A549 (cell line): ENCODE data around the gene TSPAN3. TPM values are rescaled to one million over a fixed set of nuclear protein-coding genes. Genes with fewer than 3 reads are reported as not detected.

Experiments
- ATAC-seq, 2 experiments: fragments of 200-7000 bp in 1 of 2; fragments of >200 bp in 1 of 2; cut with Nextera tagmentation in 1 of 2; cut with Tn5 transposase in 1 of 2; 3 replicates each; pipeline versions ENCODE4 v1.8.0 to v1.9.1; 2018 to 2020; ENCODE audit warnings: mild to moderate bottlenecking in 1 of 2, moderate library complexity in 1 of 2
- CTCF ChIA-PET: fragments of 300-600 bp; sonication (Branson Sonifier 250); formaldehyde crosslinking; extraction: SDS; loops from one replicate; lab custom pipeline; 2021; ENCODE audit warnings: antibody characterized with exemption, inconsistent platforms; lab: Yijun Ruan, JAX
- POLR2A ChIA-PET: fragments of 350-600 bp; formaldehyde crosslinking; extraction: SDS; loops from one replicate; lab custom pipeline; 2021; ENCODE audit warnings: antibody characterized with exemption, inconsistent platforms; lab: Yijun Ruan, JAX
- DNase-seq, 2 experiments: peaks; one replicate each; pipeline versions ENCODE4 v3.0.0 to v3.0.0-alpha.2; 2011 to 2016; ENCODE audit warnings: low read depth in 1 of 2, low spot score in 1 of 2
- FAIRE-seq: peaks from 2 replicates; lab custom pipeline; 2011; peaks lifted over from hg19 to GRCh38; lab: Jason Lieb, UNC
- H3K27ac ChIP-seq, 2 experiments: fragments of >200 bp; sonication (Bioruptor Twin); formaldehyde crosslinking; 3 replicates each; pipeline ENCODE4 v1.5.1; 2016 to 2017
- H3K4me1 ChIP-seq: fragments of >200 bp; sonication (Bioruptor Twin); formaldehyde crosslinking; 3 replicates; pipeline ENCODE4 v1.6.1; 2016
- H3K4me2 ChIP-seq: fragments of >200 bp; sonication (Bioruptor Twin); formaldehyde crosslinking; 3 replicates; pipeline ENCODE4 v1.6.1; 2016
- H3K4me3 ChIP-seq: fragments of >200 bp; sonication (Bioruptor Twin); formaldehyde crosslinking; 3 replicates; pipeline ENCODE4 v1.5.1; 2016
- H3K9me3 ChIP-seq: fragments of >200 bp; sonication (Bioruptor Twin); formaldehyde crosslinking; 3 replicates; pipeline ENCODE4 v1.6.1; 2016
- ATOH8 ChIP-seq: fragments of 250-450 bp; sonication (Bioruptor Pico); IDR thresholded peaks from 2 replicates; pipeline ENCODE4 v1.5.0; 2020; ENCODE audit warnings: low read depth, mild to moderate bottlenecking, moderate library complexity
- CBX2 ChIP-seq: fragments of 200-600 bp; sonication (generic); IDR thresholded peaks from 2 replicates; pipeline ENCODE4 v1.6.1; 2016; ENCODE audit warnings: low read depth, mild to moderate bottlenecking, borderline replicate concordance
- CEBPB ChIP-seq, 2 experiments: fragments of >200 bp in 1 of 2; sonication (Bioruptor Twin) in 1 of 2; formaldehyde crosslinking in 1 of 2; IDR thresholded peaks; 2 replicates each; pipeline ENCODE4 v1.6.1; 2012 to 2016
- EHMT2 ChIP-seq: fragments of 200-600 bp; sonication (generic); IDR thresholded peaks from 2 replicates; pipeline ENCODE4 v1.6.1; 2016; ENCODE audit warnings: antibody characterized with exemption, low read depth, mild to moderate bottlenecking, moderate library complexity
- ELK1 ChIP-seq: fragments of 150-350 bp; IDR thresholded peaks from 2 replicates; pipeline ENCODE4 v1.6.1; 2014; ENCODE audit warnings: low read depth, mild to moderate bottlenecking, low read length
- FOSB ChIP-seq: fragments of 250-450 bp; sonication (Bioruptor Pico); IDR thresholded peaks from 2 replicates; pipeline ENCODE4 v1.5.0; 2020; ENCODE audit warnings: mild to moderate bottlenecking, moderate library complexity
- FOSL2 ChIP-seq, 2 experiments: fragments of 450-650 bp in 1 of 2; fragments of >200 bp in 1 of 2; sonication (Bioruptor Twin) in 1 of 2; formaldehyde crosslinking; IDR thresholded peaks; 2 replicates each; pipeline versions ENCODE4 v1.5.0 to v1.6.1; 2016 to 2020; ENCODE audit warnings: mild to moderate bottlenecking in 1 of 2, moderate library complexity in 1 of 2
- FOXS1 ChIP-seq: fragments of 250-450 bp; sonication (Bioruptor Pico); IDR thresholded peaks from 2 replicates; pipeline ENCODE4 v1.5.0; 2020; ENCODE audit warnings: mild to moderate bottlenecking, moderate library complexity
- GATA3 ChIP-seq: IDR thresholded peaks from 2 replicates; pipeline ENCODE4 v1.6.1; 2012; ENCODE audit warnings: borderline replicate concordance
- HDAC2 ChIP-seq: fragments of 200-600 bp; sonication (generic); IDR thresholded peaks from 2 replicates; pipeline ENCODE4 v1.6.1; 2016
- HES2 ChIP-seq: fragments of >200 bp; sonication (Bioruptor Twin); formaldehyde crosslinking; IDR thresholded peaks from 2 replicates; pipeline ENCODE4 v1.6.1; 2016
- HEYL ChIP-seq: fragments of 250-450 bp; sonication (Bioruptor Pico); IDR thresholded peaks from 2 replicates; pipeline ENCODE4 v1.8.0; 2021; ENCODE audit warnings: mild to moderate bottlenecking, moderate library complexity
- JUN ChIP-seq, 2 experiments: fragments of >200 bp; sonication (Bioruptor Twin); formaldehyde crosslinking; IDR thresholded peaks; 2 replicates in 1 of 2; 3 replicates in 1 of 2; pipeline ENCODE4 v1.6.1; 2016 to 2017
- JUNB ChIP-seq: fragments of >200 bp; sonication (Bioruptor Twin); formaldehyde crosslinking; IDR thresholded peaks from 2 replicates; pipeline ENCODE4 v1.6.1; 2016
- KDM5A ChIP-seq: fragments of 200-600 bp; sonication (generic); IDR thresholded peaks from 2 replicates; pipeline ENCODE4 v1.6.1; 2016; ENCODE audit warnings: antibody characterized with exemption, mild to moderate bottlenecking
- MAX ChIP-seq: IDR thresholded peaks from 2 replicates; pipeline ENCODE4 v1.6.1; 2012
- NFE2L2 ChIP-seq: fragments of 150-350 bp; conservative IDR thresholded peaks from 2 replicates; pipeline ENCODE4 v1.6.1; 2014; ENCODE audit warnings: low read length
- NPAS2 ChIP-seq: fragments of 250-450 bp; sonication (Bioruptor Pico); IDR thresholded peaks from 2 replicates; pipeline ENCODE4 v1.8.0; 2022; ENCODE audit warnings: mild to moderate bottlenecking, moderate library complexity, borderline replicate concordance
- RARB ChIP-seq: fragments of 250-450 bp; sonication (Bioruptor Pico); IDR thresholded peaks from 2 replicates; pipeline ENCODE4 v1.8.0; 2021; ENCODE audit warnings: mild to moderate bottlenecking, moderate library complexity
- RFX5 ChIP-seq: fragments of 450-650 bp; IDR thresholded peaks from 2 replicates; pipeline ENCODE4 v1.7.1; 2014; ENCODE audit warnings: antibody characterized with exemption, mild to moderate bottlenecking, moderate library complexity
- RNF2 ChIP-seq: fragments of 200-600 bp; sonication (generic); IDR thresholded peaks from 2 replicates; pipeline ENCODE4 v1.6.1; 2016; ENCODE audit warnings: low read depth, mild to moderate bottlenecking, antibody characterized with exemption, moderate library complexity, borderline replicate concordance
- SMC3 ChIP-seq: fragments of >200 bp; sonication (Bioruptor Twin); formaldehyde crosslinking; IDR thresholded peaks from 3 replicates; pipeline ENCODE4 v1.6.1; 2018; ENCODE audit warnings: inconsistent platforms
- USF2 ChIP-seq: fragments of 450-650 bp; IDR thresholded peaks from 2 replicates; pipeline ENCODE4 v1.6.1; 2014; ENCODE audit warnings: antibody characterized with exemption
- ZSCAN20 ChIP-seq: fragments of 250-450 bp; sonication (Bioruptor Pico); IDR thresholded peaks from 2 replicates; pipeline ENCODE4 v1.8.0; 2022; ENCODE audit warnings: mild to moderate bottlenecking, moderate library complexity
- WGBS: methylation state at CpG from one replicate; pipeline ENCODE4 v1.1.6; 2017; ENCODE audit errors: missing lambda C conversion rate; 5-methylcytosine and 5-hydroxymethylcytosine counted together
- polyA plus RNA-seq, 4 experiments: library from polyadenylated mRNA; depleted of rRNA in 3 of 4; stranded (reverse); fragments of >200 nt; fragmentation: RNase III in 1 of 4; extraction: RNeasy Plus Mini Kit Qiagen cat#74134 plus additional on column Dnase treatment in 1 of 4; gene quantifications; 2 replicates in 3 of 4; 3 replicates in 1 of 4; pipeline ENCODE4 v1.2.3, GENCODE V29; 2011 to 2017

The TSPAN3 gene
- polyA plus RNA-seq, 2 of the 4 experiments (the other 2 are of a cell fraction), result 362 to 636 TPM

- Histone ChIP-seq H3K9me3 (no peaks in the 10 kb centered on the region), H3K4me2 (peak overlapping the region; percentile 64), H3K4me1 (peaks cover 66% of the 10 kb centered on the region), H3K27ac (peak overlapping the region; percentile 8 to 60; a peak in 4 of 6 replicates), H3K4me3 (0 out of 3 replicates have a peak overlapping the region, but pooled peaks have one; percentile 4)
- WGBS, result 53% methylated on average over 3 of the region's 3 CpGs
- TF ChIP-seq HEYL, result no peak
- TF ChIP-seq RARB, result no peak
- TF ChIP-seq NPAS2 (CRISPR knock-in tag), result no peak
- peak; percentile 58 for TF ChIP-seq MAX
- CTCF ChIA-PET, result interaction anchor here (0.6 to 1.5 kb wide), 2 partner anchors 10 to 1381 kb away, joined by 3 to 5 read pairs; no protein-coding TSS in a partner anchor
- ATAC-seq (no peak), DNase-seq (no peak), FAIRE-seq (no peak)
- POLR2A ChIA-PET, result no interaction called here
These were observed 3.1 kb downstream of the TSPAN3 start for GRCh38 chr15:77067691-77068367.

GRCh38 chr15:77066971-77067690 is 3.8 kb downstream of the TSPAN3 start:
- Histone ChIP-seq H3K4me3 (no peak overlapping the region), H3K4me2 (peak overlapping the region; percentile 64), H3K27ac (0 out of 6 replicates have a peak overlapping the region, but pooled peaks of 1 of the 2 experiments have one; percentile 10), H3K4me1 (peaks cover 66% of the 10 kb centered on the region), H3K9me3 (no peaks in the 10 kb centered on the region)
- 80% methylated on average over 3 of the region's 3 CpGs for WGBS
- DNase-seq (peak in 1 of 2 experiments; percentile 85), ATAC-seq (peak in 1 of 2 experiments; percentile 58; a peak in 3 of 6 replicates), FAIRE-seq (peak; percentile 32)
- CTCF ChIA-PET, result interaction anchor here (1.5 kb wide), 1 partner anchor 9 kb away, joined by 5 read pairs; no protein-coding TSS in a partner anchor
- POLR2A ChIA-PET, result no interaction called here
- TF ChIP-seq CBX2 (no peak), JUN (IDR thresholded peaks at IDR 0.05) (peak in 1 of 2 experiments; percentile 36; a peak in 1 of 5 replicates), FOSL2 (IDR thresholded peaks at IDR 0.05) (no peak), FOSL2 (CRISPR knock-in tag; IDR thresholded peaks at IDR 0.05) (peak; percentile 84), HDAC2 (no peak), SMC3 (no peak), HES2 (no peak), FOSB (0 out of 2 replicates have a peak, but pooled peaks have one; percentile 17), ELK1 (no peak), NFE2L2 (no peak), CEBPB (IDR thresholded peaks at IDR 0.05) (peak; percentile 29 to 67; a peak in 3 of 4 replicates), GATA3 (peak; percentile 80), ZSCAN20 (no peak), KDM5A (no peak), ATOH8 (no peak), RNF2 (no peak), EHMT2 (no peak), FOXS1 (no peak), RFX5 (no peak), MAX (no peak; the same call in 1 of the 2 replicates), JUNB (no peak), USF2 (no peak)
